Suprapubic skin (tissue), 4 donors: ENCODE measurements around the gene BCKDHA. TPM values are rescaled to one million over a fixed set of nuclear protein-coding genes. Genes with fewer than 3 reads are reported as not detected.

Experiments used
- DNase-seq, 2 donors: peaks; one replicate each; pipeline ENCODE4 v3.0.0-alpha.2; 2019; ENCODE audit warnings: low spot score in 2 of 2
- H3K27ac ChIP-seq: fragments of 200-600 bp; sonication (generic); one replicate; pipeline ENCODE4 v1.5.1; 2019
- H3K27me3 ChIP-seq: fragments of 200-600 bp; sonication (generic); one replicate; pipeline ENCODE4 v1.5.1; 2019
- H3K36me3 ChIP-seq: fragments of 200-600 bp; sonication (generic); one replicate; pipeline ENCODE4 v1.5.1; 2019
- H3K4me1 ChIP-seq: fragments of 200-600 bp; sonication (generic); one replicate; pipeline ENCODE4 v1.5.1; 2019
- H3K4me3 ChIP-seq: fragments of 200-600 bp; sonication (generic); one replicate; pipeline ENCODE4 v1.5.1; 2019; ENCODE audit warnings: mild to moderate bottlenecking
- H3K9me3 ChIP-seq: fragments of 200-600 bp; sonication (generic); one replicate; pipeline ENCODE4 v1.5.1; 2019
- CTCF ChIP-seq, 2 donors: fragments of 200-600 bp in 1 of 2; fragments of 450-650 bp in 1 of 2; sonication (generic) in 1 of 2; IDR thresholded peaks; one replicate each; pipeline ENCODE4 v1.5.1; 2016 to 2019; ENCODE audit warnings: antibody characterized with exemption in 2 of 2, mild to moderate bottlenecking in 1 of 2, moderate library complexity in 1 of 2
- EP300 ChIP-seq: sonication (generic); formaldehyde crosslinking; IDR thresholded peaks from one replicate; pipeline ENCODE4 v1.6.1; 2017; ENCODE audit warnings: antibody characterized with exemption
- POLR2A ChIP-seq, 2 donors: fragments of 450-650 bp; IDR thresholded peaks; one replicate each; pipeline ENCODE4 v1.6.1; 2017; ENCODE audit warnings: antibody characterized with exemption in 2 of 2, mild to moderate bottlenecking in 2 of 2, moderate library complexity in 2 of 2
- POLR2AphosphoS5 ChIP-seq, 3 donors: sonication (generic); formaldehyde crosslinking; IDR thresholded peaks; one replicate each; pipeline ENCODE4 v1.6.1; 2017; ENCODE audit warnings: antibody characterized with exemption in 3 of 3
- WGBS: methylation state at CpG from one replicate; pipeline ENCODE4 v1.1.5; 2018; 5-methylcytosine and 5-hydroxymethylcytosine counted together
- total RNA-seq, 4 donors: library from RNA; depleted of rRNA; stranded (reverse); fragments of >200 nt; gene quantifications; one replicate each; pipeline ENCODE4 v1.1.0, GENCODE V29; 2016

The BCKDHA gene
- total RNA-seq, 4 donors from 2014 or later: 49.7 to 112 (median 76.2) TPM

DNA sequence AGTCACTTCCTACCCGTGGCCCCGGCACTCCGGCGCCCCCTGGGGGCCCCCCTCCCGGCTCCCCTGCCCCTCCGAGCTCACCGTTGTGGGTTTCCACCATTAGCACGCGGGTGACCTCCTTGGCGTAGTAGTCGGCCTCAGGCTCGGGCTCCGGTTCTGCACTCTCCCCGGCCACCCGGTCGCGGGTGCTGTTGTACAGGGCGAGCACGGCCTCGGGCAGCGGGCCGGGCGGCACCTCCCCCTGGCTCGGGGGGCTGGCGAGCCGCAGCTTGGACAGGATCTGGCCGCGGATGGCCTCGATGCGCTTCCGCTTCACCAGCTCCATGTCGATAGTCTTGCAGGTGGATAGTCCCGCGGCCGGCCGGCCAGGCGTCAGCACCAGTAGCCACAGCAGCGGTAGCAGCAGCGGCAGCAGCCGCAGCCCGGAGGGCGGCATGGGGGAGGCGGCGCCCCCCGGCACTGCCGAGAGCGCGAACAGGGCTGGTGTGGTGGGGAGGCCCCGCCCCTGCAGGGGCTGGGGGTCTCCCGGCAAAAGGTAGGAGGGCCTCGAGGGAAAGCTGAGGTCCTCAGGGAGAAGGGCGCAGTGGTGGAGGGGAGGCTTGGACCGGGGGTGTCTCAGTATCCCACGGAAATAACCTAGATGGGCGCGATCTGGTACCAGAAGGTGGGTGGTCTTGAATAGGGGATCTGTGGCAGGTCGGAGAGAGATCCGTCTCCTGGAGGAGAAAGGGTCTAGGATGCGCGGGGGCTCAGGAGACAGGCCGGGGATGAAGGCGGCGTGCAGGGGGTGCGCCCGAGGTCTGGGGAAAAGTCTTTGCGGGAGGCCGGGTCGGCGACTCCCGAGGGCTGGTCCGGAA is 44.8 kb upstream of the BCKDHA start:
- Histone ChIP-seq H3K36me3 (peaks cover 3% of the 10 kb centered on the region), H3K9me3 (no peaks in the 10 kb centered on the region), H3K4me1 (peaks cover 69% of the 10 kb centered on the region), H3K27me3 (no peaks in the 10 kb centered on the region), H3K27ac (peak overlapping the region; percentile 77), H3K4me3 (peak overlapping the region; percentile 69)
- TF ChIP-seq EP300: no peak
- TF ChIP-seq CTCF (IDR thresholded peaks at IDR 0.05): peak in 1 of 2 donors; percentile 29
- under 1% methylated on average over 38 of the region's 71 CpGs for WGBS
- peak in 1 of 2 donors; percentile 79 for DNase-seq

GRCh38 chr19:41353466-41354342 is 43.9 kb upstream of the BCKDHA start, which contains the start of gene TGFB1:
Gene TGFB1 (minus strand): TSS chr19:41353922. CDS start chr19:41353044, 878 bp downstream.
- Histone ChIP-seq H3K27me3 (no peaks in the 10 kb centered on the region), H3K4me1 (peaks cover 69% of the 10 kb centered on the region)

GRCh38 chr19:41354343-41354953 is 43.2 kb upstream of the BCKDHA start:
- no peaks in the 10 kb centered on the region for H3K27me3 ChIP-seq

More at GRCh38 chr19:41353466-41354342, 43.9 kb upstream of the BCKDHA start, which contains the start of gene TGFB1:
- Histone ChIP-seq H3K4me3 (peak within 1 kb of the TSS; percentile 69), H3K36me3 (no peaks in the 10 kb centered on the region), H3K27ac (peak within 1 kb of the TSS; percentile 77), H3K9me3 (no peaks in the 10 kb centered on the region)
- TF ChIP-seq POLR2A (IDR thresholded peaks at IDR 0.05) (no peak), EP300 (no peak), POLR2AphosphoS5 (IDR thresholded peaks at IDR 0.05) (no peak), CTCF (IDR thresholded peaks at IDR 0.05) (peak; percentile 72 to 95)
- 2% methylated on average over 25 of the region's 78 CpGs for WGBS
- peak; percentile 93 to 94 for DNase-seq

GRCh38 chr19:41355035-41355434 is 42.6 kb upstream of the BCKDHA start:
- 95% methylated on average over 1 of the region's 1 CpG for WGBS
- no peak overlapping the region for H3K4me3 ChIP-seq
- no peak overlapping the region for H3K27ac ChIP-seq
- no peak for DNase-seq
- H3K9me3 ChIP-seq: no peaks in the 10 kb centered on the region
- H3K4me1 ChIP-seq: peaks cover 59% of the 10 kb centered on the region
- no peaks in the 10 kb centered on the region for H3K36me3 ChIP-seq
- TF ChIP-seq POLR2A (IDR thresholded peaks at IDR 0.05): no peak
- no peak for TF ChIP-seq CTCF (IDR thresholded peaks at IDR 0.05)
- no peak for TF ChIP-seq EP300
- TF ChIP-seq POLR2AphosphoS5 (IDR thresholded peaks at IDR 0.05): no peak
- no peaks in the 10 kb centered on the region for H3K27me3 ChIP-seq

More at GRCh38 chr19:41354343-41354953, 43.2 kb upstream of the BCKDHA start:
- TF ChIP-seq POLR2A (IDR thresholded peaks at IDR 0.05): no peak
- no peak for TF ChIP-seq POLR2AphosphoS5 (IDR thresholded peaks at IDR 0.05)
- TF ChIP-seq CTCF (IDR thresholded peaks at IDR 0.05): no peak
- DNase-seq: no peak
- no peaks in the 10 kb centered on the region for H3K9me3 ChIP-seq
- 89% methylated on average over 10 of the region's 23 CpGs for WGBS
- H3K27ac ChIP-seq: peak overlapping the region; percentile 77
- H3K4me1 ChIP-seq: peaks cover 65% of the 10 kb centered on the region
- no peaks in the 10 kb centered on the region for H3K36me3 ChIP-seq
- peak overlapping the region; percentile 69 for H3K4me3 ChIP-seq
